GM12878 (cell line): ENCODE data around the gene OLFML3. TPM values are rescaled to one million over a fixed set of nuclear protein-coding genes. Genes with fewer than 3 reads are reported as not detected.

Experiments used
- ATAC-seq: fragments of 200-7000 bp; cut with Tn5 transposase; 3 replicates; pipeline ENCODE4 v1.9.1; 2020; ENCODE audit warnings: mild to moderate bottlenecking, moderate library complexity
- BruUV-seq: library from RNA; stranded (reverse); fragments of 400-500 nt; replicated peaks from 2 replicates; lab custom pipeline; 2021; lab: Mats Ljungman, UMichigan
- CTCF ChIA-PET: fragments of 300-600 bp; sonication (Branson Sonifier 250); formaldehyde crosslinking; extraction: SDS; loops from one replicate; lab custom pipeline; 2021; ENCODE audit warnings: inconsistent platforms; lab: Yijun Ruan, JAX
- POLR2A ChIA-PET: fragments of 350-600 bp; formaldehyde crosslinking; extraction: SDS; loops from one replicate; lab custom pipeline; 2021; ENCODE audit warnings: inconsistent platforms; lab: Charles Lee
- RAD21 ChIA-PET: fragments of 300-600 bp; sonication (Branson Sonifier 250); formaldehyde crosslinking; loops from one replicate; lab custom pipeline; 2023; ENCODE audit warnings: antibody characterized with exemption; ENCODE audit not compliant: unreplicated experiment; lab: Charles Lee
- SMC1A ChIA-PET: fragments of 300-600 bp; sonication (Branson Sonifier 250); formaldehyde crosslinking; loops from one replicate; lab custom pipeline; 2023; ENCODE audit not compliant: unreplicated experiment, uncharacterized antibody; lab: Charles Lee
- DNase-seq: peaks from one replicate; pipeline ENCODE4 v3.0.0-alpha.2; 2011; ENCODE audit warnings: low read depth, low spot score
- FAIRE-seq: peaks from 3 replicates; lab custom pipeline; 2011; peaks lifted over from hg19 to GRCh38; lab: Jason Lieb, UNC
- H2AFZ ChIP-seq: 2 replicates; pipeline ENCODE4 v1.6.0; 2011; ENCODE audit warnings: low read depth, low read length, control low read depth; ENCODE audit not compliant: control insufficient read depth
- H3K27ac ChIP-seq: 2 replicates; pipeline ENCODE4 v1.5.1; 2011; ENCODE audit warnings: control low read depth; ENCODE audit not compliant: control insufficient read depth, insufficient read depth
- H3K27me3 ChIP-seq, 2 experiments: replicated peaks in 1 of 2; 2 replicates each; pipeline versions ENCODE4 v1.6.0 to v1.6.1; 2011; ENCODE audit warnings: low read length in 1 of 2; ENCODE audit not compliant: control insufficient read depth in 2 of 2, insufficient read depth in 2 of 2
- H3K36me3 ChIP-seq, 2 experiments: 2 replicates each; pipeline ENCODE4 v1.5.1; 2011; ENCODE audit warnings: low read length in 1 of 2; ENCODE audit not compliant: control insufficient read depth in 2 of 2, insufficient read depth in 2 of 2
- H3K4me1 ChIP-seq: 2 replicates; pipeline ENCODE4 v1.6.1; 2011; ENCODE audit warnings: mild to moderate bottlenecking, low read length, moderate library complexity, mixed read lengths; ENCODE audit not compliant: control insufficient read depth, insufficient read depth
- H3K4me2 ChIP-seq: 2 replicates; pipeline ENCODE4 v1.6.0; 2011; ENCODE audit warnings: control low read depth; ENCODE audit not compliant: control insufficient read depth, insufficient read depth
- H3K4me3 ChIP-seq: fragments of 200-600 bp; sonication (generic); 2 replicates; pipeline ENCODE4 v1.5.1; 2016
- H3K79me2 ChIP-seq: 2 replicates; pipeline ENCODE4 v1.6.0; 2011; ENCODE audit warnings: low read length; ENCODE audit not compliant: control insufficient read depth, insufficient read depth
- H3K9ac ChIP-seq: 2 replicates; pipeline ENCODE4 v1.8.0; 2011; ENCODE audit warnings: low read length, control low read depth, mixed read lengths; ENCODE audit not compliant: control insufficient read depth, insufficient read depth
- H3K9me3 ChIP-seq: replicated peaks from 3 replicates; pipeline ENCODE4 v1.5.1; 2011; ENCODE audit warnings: mild to moderate bottlenecking, low read length; ENCODE audit not compliant: control insufficient read depth, insufficient read depth
- H4K20me1 ChIP-seq: 2 replicates; pipeline ENCODE4 v1.6.0; 2011; ENCODE audit not compliant: control insufficient read depth, insufficient read depth
- ASH2L ChIP-seq: fragments of 300-600, 200-600 bp; sonication (generic); IDR thresholded peaks from 2 replicates; pipeline ENCODE4 v1.6.1; 2017; ENCODE audit warnings: low read depth, mild to moderate bottlenecking, borderline replicate concordance
- BHLHE40 ChIP-seq, 2 experiments: fragments of 450-650 bp in 1 of 2; IDR thresholded peaks; 2 replicates each; pipeline ENCODE4 v1.6.1; 2011 to 2017; ENCODE audit warnings: low read depth in 2 of 2, borderline replicate concordance in 1 of 2, improper control_type of control experiment in 1 of 2, low read length in 1 of 2, mild to moderate bottlenecking in 1 of 2
- EP300 ChIP-seq, 2 experiments: fragments of 150-350 bp in 1 of 2; IDR thresholded peaks; 2 replicates each; pipeline ENCODE4 v1.6.1; 2011 to 2012; ENCODE audit warnings: low read depth in 2 of 2, low read length in 2 of 2, borderline replicate concordance in 1 of 2, improper control_type of control experiment in 1 of 2, inconsistent platforms in 1 of 2; ENCODE audit not compliant: control insufficient read depth in 1 of 2
- GABPA ChIP-seq: IDR thresholded peaks from 2 replicates; pipeline ENCODE4 v1.6.1; 2014; ENCODE audit warnings: antibody characterized with exemption, low read depth, mild to moderate bottlenecking, inconsistent platforms
- MAX ChIP-seq: IDR thresholded peaks from 2 replicates; pipeline ENCODE4 v1.6.1; 2012; ENCODE audit warnings: low read depth, low read length, improper control_type of control experiment
- NBN ChIP-seq: fragments of 450-650 bp; IDR thresholded peaks from 2 replicates; pipeline ENCODE4 v1.6.1; 2016
- NFIC ChIP-seq: IDR thresholded peaks from 2 replicates; pipeline ENCODE4 v1.6.1; 2012; ENCODE audit warnings: low read depth, mild to moderate bottlenecking, inconsistent platforms, low read length, moderate library complexity
- NFYA ChIP-seq: IDR thresholded peaks from 2 replicates; pipeline ENCODE4 v1.6.1; 2011; ENCODE audit warnings: low read depth, mild to moderate bottlenecking, low read length, improper control_type of control experiment, borderline replicate concordance
- RAD21 ChIP-seq: IDR thresholded peaks from 2 replicates; pipeline ENCODE4 v1.6.1; 2011; ENCODE audit warnings: mild to moderate bottlenecking, low read depth, low read length, moderate library complexity; ENCODE audit not compliant: insufficient read depth
- RCOR1 ChIP-seq: conservative IDR thresholded peaks from 2 replicates; pipeline ENCODE4 v1.6.1; 2012; ENCODE audit warnings: low read depth, low read length, improper control_type of control experiment
- SUZ12 ChIP-seq: fragments of 200-600 bp; sonication (generic); IDR thresholded peaks from one replicate; pipeline ENCODE4 v1.6.1; 2018; ENCODE audit warnings: antibody characterized with exemption, mild to moderate bottlenecking; ENCODE audit not compliant: unreplicated experiment
- TCF12 ChIP-seq: IDR thresholded peaks from 2 replicates; pipeline ENCODE4 v1.6.1; 2011; ENCODE audit warnings: low read depth, mild to moderate bottlenecking, low read length
- ZBTB4 ChIP-seq: fragments of 450-650 bp; formaldehyde crosslinking; IDR thresholded peaks from 2 replicates; pipeline ENCODE4 v1.4.0; 2022; ENCODE audit warnings: mild to moderate bottlenecking, moderate library complexity
- WGBS: methylation state at CpG from one replicate; pipeline ENCODE4 v1.1.6; 2016; ENCODE audit warnings: low lambda C conversion rate; ENCODE audit not compliant: insufficient replicate concordance, insufficient coverage; ENCODE audit errors: missing lambda C conversion rate; 5-methylcytosine and 5-hydroxymethylcytosine counted together
- in situ Hi-C: fragments of 300-500 bp; cut with MboI; formaldehyde crosslinking; loops from 9 replicates; pipeline ENCODE4 v1.14.3; 2018; ENCODE audit warnings: mixed read lengths
- intact Hi-C: fragments of 100-400 bp; cut with micrococcal nuclease; formaldehyde crosslinking; loops from one replicate; pipeline ENCODE4 v1.14.2; 2022; ENCODE audit not compliant: unreplicated experiment
- polyA plus RNA-seq, 11 experiments: library from polyadenylated mRNA; depleted of rRNA in 4 of 11; unstranded in 6 of 11; stranded (reverse) in 5 of 11; fragments of >200 nt; fragmentation: Nextera tagmentation in 4 of 11; fragmentation: Illumina TruSeq in 1 of 11; extraction: Ambion mirVana in 4 of 11; extraction: Trizol in 1 of 11; gene quantifications; 1 replicate in 1 of 11; 2 replicates in 10 of 11; pipeline versions ENCODE4 v1.2.1 to v1.2.3, GENCODE V29; 2011 to 2016; ENCODE audit warnings: inconsistent platforms in 2 of 11, missing spikeins in 2 of 11, low read depth in 1 of 11
- total RNA-seq, 4 experiments: library from RNA; depleted of rRNA in 3 of 4; stranded (reverse); fragments of >200 nt in 3 of 4; fragmentation: Illumina TruSeq in 1 of 4; extraction: Trizol in 1 of 4; gene quantifications; 2 replicates each; pipeline versions ENCODE4 v1.2.1 to v1.2.3, GENCODE V29; 2013 to 2021
- TF ChIP-seq, protein P1 (sequence below): IDR thresholded peaks from 2 replicates; pipeline ENCODE4 v1.6.1; 2012; ENCODE audit warnings: low read depth, low read length, improper control_type of control experiment
- TF ChIP-seq, protein P2 (sequence below): fragments of 450-650 bp; IDR thresholded peaks from 2 replicates; pipeline ENCODE4 v1.6.1; 2017; ENCODE audit warnings: mild to moderate bottlenecking, moderate library complexity

Gene OLFML3
- total and polyA plus RNA-seq, 10 of the 15 experiments (the other 5 are each of a cell fraction or from before 2014, with no cell fraction given), result 0.03 TPM; not detected in 9

DNA sequence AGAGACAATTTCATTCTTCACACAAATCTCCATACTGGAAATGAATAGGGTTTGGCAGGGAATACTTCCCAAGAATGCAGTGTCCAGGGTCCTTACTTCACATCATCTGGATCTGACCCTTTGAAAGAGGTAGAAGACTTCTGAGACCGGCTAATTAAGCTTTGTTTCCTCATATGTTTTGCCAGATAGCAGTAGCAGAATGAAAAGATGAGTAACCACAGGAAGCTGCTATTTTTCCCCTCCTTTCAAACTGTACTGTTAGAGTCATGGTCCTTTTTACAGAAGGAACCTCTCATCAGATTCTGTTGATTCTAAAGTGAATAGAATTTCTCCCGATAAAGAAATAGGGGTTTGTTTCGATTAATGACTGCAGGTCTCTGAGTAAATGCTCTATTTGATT is 1.4 kb upstream of the OLFML3 start:
- H3K27ac ChIP-seq, result no peak overlapping the region
- no peaks in the 10 kb centered on the region for H3K79me2 ChIP-seq
- no peak overlapping the region for H3K4me3 ChIP-seq
- RAD21 ChIA-PET, result interaction anchor here (1.0 to 6.9 kb wide), 7 partner anchors 10 to 830 kb away, joined by 3 to 96 read pairs (median 4); no protein-coding TSS in a partner anchor
- no peaks in the 10 kb centered on the region for H4K20me1 ChIP-seq
- POLR2A ChIA-PET, result no interaction called here
- H3K4me1 ChIP-seq, result peaks cover 3% of the 10 kb centered on the region; the same call in 1 of the 2 replicates
- no peak overlapping the region for H3K9ac ChIP-seq
- 59% methylated on average over 3 of the region's 3 CpGs for WGBS
- intact Hi-C loops, result loop anchor here (1.0 to 5.0 kb wide), 3 partner anchors 141 to 305 kb away; no protein-coding TSS in a partner anchor
- no peak overlapping the region for H3K4me2 ChIP-seq
- H3K36me3 ChIP-seq, result peaks cover 2 to 3% of the 10 kb centered on the region in 2 experiments
- SMC1A ChIA-PET, result interaction anchor here (0.7 to 8.4 kb wide), 17 partner anchors 10 to 306 kb away, joined by 3 to 157 read pairs (median 4); partner anchors contain the start of gene AP4B1
- H3K27me3 ChIP-seq, result no peaks in the 10 kb centered on the region
- H2AFZ ChIP-seq, result no peak overlapping the region
- CTCF ChIA-PET, result interaction anchor here (0.8 to 8.7 kb wide), 16 partner anchors 11 to 305 kb away, joined by 3 to 235 read pairs (median 4); partner anchors contain the start of gene HIPK1
- ATAC-seq, result no peak
- BruUV-seq, result no TSS peak
- FAIRE-seq, result no peak
- no peaks in the 10 kb centered on the region for H3K9me3 ChIP-seq
- DNase-seq, result no peak
- in situ Hi-C loops, result loop anchor here (10.0 kb wide), 1 partner anchor 577 kb away; no protein-coding TSS in a partner anchor
- TF ChIP-seq SUZ12 (no peak), TCF12 (no peak), RCOR1 (no peak), BHLHE40 (IDR thresholded peaks at IDR 0.05; ENCODE audit: borderline replicate concordance in 1 of 2, low read depth in 2 of 2, low read length in 1 of 2) (no peak), GABPA (no peak), NBN (no peak), ZBTB4 (no peak), ASH2L (no peak), NFIC (no peak), EP300 (IDR thresholded peaks at IDR 0.05; ENCODE audit: borderline replicate concordance in 1 of 2, control insufficient read depth in 1 of 2, low read depth in 2 of 2, low read length in 2 of 2) (no peak), NFYA (no peak), MAX (no peak), RAD21 (no peak)
- TF ChIP-seq, protein P1, sequence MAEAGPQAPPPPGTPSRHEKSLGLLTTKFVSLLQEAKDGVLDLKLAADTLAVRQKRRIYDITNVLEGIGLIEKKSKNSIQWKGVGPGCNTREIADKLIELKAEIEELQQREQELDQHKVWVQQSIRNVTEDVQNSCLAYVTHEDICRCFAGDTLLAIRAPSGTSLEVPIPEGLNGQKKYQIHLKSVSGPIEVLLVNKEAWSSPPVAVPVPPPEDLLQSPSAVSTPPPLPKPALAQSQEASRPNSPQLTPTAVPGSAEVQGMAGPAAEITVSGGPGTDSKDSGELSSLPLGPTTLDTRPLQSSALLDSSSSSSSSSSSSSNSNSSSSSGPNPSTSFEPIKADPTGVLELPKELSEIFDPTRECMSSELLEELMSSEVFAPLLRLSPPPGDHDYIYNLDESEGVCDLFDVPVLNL, result no peak
- TF ChIP-seq, protein P2, sequence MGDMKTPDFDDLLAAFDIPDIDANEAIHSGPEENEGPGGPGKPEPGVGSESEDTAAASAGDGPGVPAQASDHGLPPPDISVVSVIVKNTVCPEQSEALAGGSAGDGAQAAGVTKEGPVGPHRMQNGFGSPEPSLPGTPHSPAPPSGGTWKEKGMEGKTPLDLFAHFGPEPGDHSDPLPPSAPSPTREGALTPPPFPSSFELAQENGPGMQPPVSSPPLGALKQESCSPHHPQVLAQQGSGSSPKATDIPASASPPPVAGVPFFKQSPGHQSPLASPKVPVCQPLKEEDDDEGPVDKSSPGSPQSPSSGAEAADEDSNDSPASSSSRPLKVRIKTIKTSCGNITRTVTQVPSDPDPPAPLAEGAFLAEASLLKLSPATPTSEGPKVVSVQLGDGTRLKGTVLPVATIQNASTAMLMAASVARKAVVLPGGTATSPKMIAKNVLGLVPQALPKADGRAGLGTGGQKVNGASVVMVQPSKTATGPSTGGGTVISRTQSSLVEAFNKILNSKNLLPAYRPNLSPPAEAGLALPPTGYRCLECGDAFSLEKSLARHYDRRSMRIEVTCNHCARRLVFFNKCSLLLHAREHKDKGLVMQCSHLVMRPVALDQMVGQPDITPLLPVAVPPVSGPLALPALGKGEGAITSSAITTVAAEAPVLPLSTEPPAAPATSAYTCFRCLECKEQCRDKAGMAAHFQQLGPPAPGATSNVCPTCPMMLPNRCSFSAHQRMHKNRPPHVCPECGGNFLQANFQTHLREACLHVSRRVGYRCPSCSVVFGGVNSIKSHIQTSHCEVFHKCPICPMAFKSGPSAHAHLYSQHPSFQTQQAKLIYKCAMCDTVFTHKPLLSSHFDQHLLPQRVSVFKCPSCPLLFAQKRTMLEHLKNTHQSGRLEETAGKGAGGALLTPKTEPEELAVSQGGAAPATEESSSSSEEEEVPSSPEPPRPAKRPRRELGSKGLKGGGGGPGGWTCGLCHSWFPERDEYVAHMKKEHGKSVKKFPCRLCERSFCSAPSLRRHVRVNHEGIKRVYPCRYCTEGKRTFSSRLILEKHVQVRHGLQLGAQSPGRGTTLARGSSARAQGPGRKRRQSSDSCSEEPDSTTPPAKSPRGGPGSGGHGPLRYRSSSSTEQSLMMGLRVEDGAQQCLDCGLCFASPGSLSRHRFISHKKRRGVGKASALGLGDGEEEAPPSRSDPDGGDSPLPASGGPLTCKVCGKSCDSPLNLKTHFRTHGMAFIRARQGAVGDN, result no peak
